K562 (cell line): Measurements from ENCODE around the gene SUPT7L. TPM values are rescaled to one million over a fixed set of nuclear protein-coding genes. Genes with fewer than 3 reads are reported as not detected.

ENCODE experiments used
- C11orf30 ChIP-seq: fragments of 450-650 bp; IDR thresholded peaks from 2 replicates; pipeline ENCODE4 v1.6.1; 2016; ENCODE audit warnings: low read depth, mild to moderate bottlenecking
- CREB3L1 ChIP-seq: fragments of 450-650 bp; IDR thresholded peaks from 2 replicates; pipeline ENCODE4 v1.6.1; 2014; ENCODE audit warnings: low read depth, mild to moderate bottlenecking, moderate library complexity, borderline replicate concordance
- E4F1 ChIP-seq: fragments of 250-450 bp; sonication (Bioruptor Pico); IDR thresholded peaks from 2 replicates; pipeline ENCODE4 v1.5.0; 2021; ENCODE audit warnings: mild to moderate bottlenecking, borderline replicate concordance
- FIP1L1 ChIP-seq: fragments of 200-400 bp; formaldehyde crosslinking; IDR thresholded peaks from 2 replicates; pipeline ENCODE4 v1.6.1; 2018; ENCODE audit warnings: mild to moderate bottlenecking, low read depth, low read length; ENCODE audit not compliant: poor library complexity, severe bottlenecking
- KDM5B ChIP-seq: fragments of 200-600 bp; sonication (generic); IDR thresholded peaks from 2 replicates; pipeline ENCODE4 v1.6.1; 2012; ENCODE audit warnings: low read depth, mild to moderate bottlenecking, moderate library complexity, low read length, control low read depth, inconsistent platforms; ENCODE audit not compliant: insufficient replicate concordance
- KLF1 ChIP-seq: fragments of 450-650 bp; IDR thresholded peaks from 2 replicates; pipeline ENCODE4 v1.6.1; 2016; ENCODE audit warnings: missing genetic modification characterization, missing compliant biosample characterization
- MTA3 ChIP-seq: fragments of 450-650 bp; formaldehyde crosslinking; IDR thresholded peaks from 2 replicates; pipeline ENCODE4 v1.6.1; 2017; ENCODE audit warnings: mild to moderate bottlenecking, borderline replicate concordance
- MXD1 ChIP-seq: fragments of 250-450 bp; sonication (Bioruptor Pico); IDR thresholded peaks from 2 replicates; pipeline ENCODE4 v1.8.0; 2021; ENCODE audit warnings: borderline replicate concordance, mild to moderate bottlenecking, moderate library complexity; ENCODE audit not compliant: poor library complexity, severe bottlenecking
- NCOA6 ChIP-seq: fragments of 450-650 bp; IDR thresholded peaks from 2 replicates; pipeline ENCODE4 v1.6.1; 2017; ENCODE audit warnings: mild to moderate bottlenecking
- NKRF ChIP-seq: fragments of 450-650 bp; IDR thresholded peaks from 2 replicates; pipeline ENCODE4 v1.6.1; 2016; ENCODE audit warnings: borderline replicate concordance
- SRSF1 ChIP-seq: fragments of 200-400 bp; formaldehyde crosslinking; IDR thresholded peaks from 2 replicates; pipeline ENCODE4 v1.6.1; 2017; ENCODE audit warnings: mild to moderate bottlenecking, low read depth, low read length, moderate library complexity
- TRIM24 ChIP-seq, 2 experiments: fragments of 450-650 bp; IDR thresholded peaks; 2 replicates each; pipeline ENCODE4 v1.6.1; 2016
- TRIM28 ChIP-seq: fragments of 450-650 bp; IDR thresholded peaks from 2 replicates; pipeline ENCODE4 v1.6.1; 2017
- UBTF ChIP-seq, 2 experiments: IDR thresholded peaks; 2 replicates each; pipeline ENCODE4 v1.6.1; 2012; ENCODE audit warnings: improper control_type of control experiment in 2 of 2, low read depth in 2 of 2, low read length in 2 of 2, borderline replicate concordance in 1 of 2
- ZNF589 ChIP-seq: fragments of 200-800 bp; sonication (Bioruptor generic); IDR thresholded peaks from 2 replicates; pipeline ENCODE4 v1.6.1; 2016; ENCODE audit warnings: low read depth, missing genetic modification characterization, missing compliant biosample characterization
- ZNF644 ChIP-seq: fragments of 200-800 bp; sonication (Bioruptor generic); IDR thresholded peaks from 2 replicates; pipeline ENCODE4 v1.6.1; 2016; ENCODE audit warnings: low read depth, missing genetic modification characterization, missing compliant biosample characterization
- ZNF766 ChIP-seq: fragments of 200-800 bp; sonication (Bioruptor generic); conservative IDR thresholded peaks from 2 replicates; pipeline ENCODE4 v1.6.1; 2016; ENCODE audit warnings: missing genetic modification characterization, missing compliant biosample characterization
- polyA plus RNA-seq, 8 experiments: library from polyadenylated mRNA; depleted of rRNA in 4 of 8; stranded (reverse) in 5 of 8; unstranded in 3 of 8; fragments of >200 nt; fragmentation: Nextera tagmentation in 2 of 8; fragmentation: Illumina TruSeq in 1 of 8; extraction: Ambion mirVana in 2 of 8; extraction: Trizol in 1 of 8; gene quantifications; 2 replicates each; pipeline versions ENCODE4 v1.2.1 to v1.2.3, GENCODE V29; 2011 to 2014; ENCODE audit warnings: inconsistent platforms in 1 of 8, missing spikeins in 1 of 8
- total RNA-seq, 7 experiments: library from RNA; depleted of rRNA in 6 of 7; stranded (reverse); fragments of >200 nt in 6 of 7; fragmentation: Illumina TruSeq in 2 of 7; extraction: Trizol in 2 of 7; gene quantifications; 2 replicates each; pipeline versions ENCODE4 v1.2.1 to v1.2.3, GENCODE V29; 2011 to 2021; ENCODE audit warnings: low replicate concordance in 1 of 7

SUPT7L gene
- total and polyA plus RNA-seq, 9 of the 15 experiments (the other 6 are each of a cell fraction or from before 2014, with no cell fraction given): 22.0 to 72.8 (median 40.2) TPM

- no peak for TF ChIP-seq NCOA6
- peak; percentile 36 for TF ChIP-seq MXD1
- no peak for TF ChIP-seq SRSF1
- TF ChIP-seq C11orf30: peak; percentile 92
- no peak for TF ChIP-seq TRIM24 (IDR thresholded peaks at IDR 0.05)
- TF ChIP-seq ZNF589 (CRISPR knock-in tag): 0 out of 2 replicates have a peak, but pooled peaks have one; percentile 27
- TF ChIP-seq ZNF766 (CRISPR knock-in tag): no peak
- TF ChIP-seq TRIM28: 0 out of 2 replicates have a peak, but pooled peaks have one; percentile 24
- peak; percentile 80 for TF ChIP-seq CREB3L1
- peak; percentile 98 for TF ChIP-seq KDM5B
- TF ChIP-seq MTA3: peak; percentile 74
- TF ChIP-seq ZNF644: no peak
- TF ChIP-seq FIP1L1: no peak
- 0 out of 2 replicates have a peak, but pooled peaks have one; percentile 17 for TF ChIP-seq KLF1 (tag)
- TF ChIP-seq UBTF (IDR thresholded peaks at IDR 0.05; ENCODE audit: borderline replicate concordance in 1 of 2, low read depth in 2 of 2, low read length in 2 of 2): peak in 1 of 2 experiments; percentile 32; a peak in 1 of 4 replicates
- peak; percentile 95 for TF ChIP-seq NKRF
- TF ChIP-seq E4F1 (CRISPR knock-in tag): no peak
Observed at GRCh38 chr2:27628767-27629709, 34.4 kb downstream of the SUPT7L start, which contains the start of the genes CCDC121 and GPN1 (continued).
